ENCODE measurements around the gene GARNL3.

GARNL3 gene

DNA sequence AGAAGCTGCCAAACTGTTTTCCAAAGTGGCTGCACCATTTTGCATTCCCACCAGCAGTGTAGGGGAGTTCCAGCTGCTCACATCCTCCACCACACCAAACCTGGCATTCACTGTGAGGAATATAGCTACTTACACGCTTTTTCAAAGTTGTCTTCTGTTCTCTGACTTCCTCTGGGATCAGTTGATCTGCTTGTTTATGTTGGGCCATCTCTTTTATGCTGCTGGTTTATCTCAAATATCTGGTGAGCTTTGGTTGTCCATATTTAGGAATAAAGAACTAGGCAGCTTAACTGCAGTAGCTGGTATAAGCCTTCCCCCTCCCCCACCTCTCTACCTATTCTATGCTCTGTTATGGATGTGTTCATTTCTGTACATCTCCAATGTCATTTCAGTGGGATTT is 151.1 kb downstream of the GARNL3 start:
- no peak for DNase-seq

GRCh38 chr9:127417131-127418036 is 152.8 kb downstream of the GARNL3 start:
- DNase-seq: no peak

GRCh38 chr9:127418037-127418471 is 153.5 kb downstream of the GARNL3 start:
- DNase-seq: no peak

- DNase-seq: no peak
These were observed 154.8 kb downstream of the GARNL3 start for GRCh38 chr9:127419348-127419747.

DNA sequence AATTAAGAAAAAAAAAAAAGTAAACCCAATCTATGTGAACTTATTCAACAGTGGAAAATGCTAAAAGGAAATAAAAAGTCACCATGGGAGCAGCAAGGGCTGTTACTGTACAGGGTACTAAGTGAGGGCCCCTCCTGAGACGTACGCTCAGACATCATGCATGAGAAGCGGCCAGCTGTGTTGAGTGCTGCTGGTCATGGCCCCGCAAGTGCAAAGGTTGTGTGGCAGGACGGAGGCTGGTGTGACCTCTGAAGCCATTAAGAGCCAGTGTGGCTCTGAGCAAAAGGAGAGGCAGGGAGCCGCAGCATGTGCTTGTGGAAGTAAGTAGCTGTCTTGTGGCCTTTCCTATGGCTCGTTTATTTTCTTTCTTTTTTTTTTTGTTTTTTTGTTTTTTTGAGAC is 156.5 kb downstream of the GARNL3 start:
- no peak for DNase-seq

DNA sequence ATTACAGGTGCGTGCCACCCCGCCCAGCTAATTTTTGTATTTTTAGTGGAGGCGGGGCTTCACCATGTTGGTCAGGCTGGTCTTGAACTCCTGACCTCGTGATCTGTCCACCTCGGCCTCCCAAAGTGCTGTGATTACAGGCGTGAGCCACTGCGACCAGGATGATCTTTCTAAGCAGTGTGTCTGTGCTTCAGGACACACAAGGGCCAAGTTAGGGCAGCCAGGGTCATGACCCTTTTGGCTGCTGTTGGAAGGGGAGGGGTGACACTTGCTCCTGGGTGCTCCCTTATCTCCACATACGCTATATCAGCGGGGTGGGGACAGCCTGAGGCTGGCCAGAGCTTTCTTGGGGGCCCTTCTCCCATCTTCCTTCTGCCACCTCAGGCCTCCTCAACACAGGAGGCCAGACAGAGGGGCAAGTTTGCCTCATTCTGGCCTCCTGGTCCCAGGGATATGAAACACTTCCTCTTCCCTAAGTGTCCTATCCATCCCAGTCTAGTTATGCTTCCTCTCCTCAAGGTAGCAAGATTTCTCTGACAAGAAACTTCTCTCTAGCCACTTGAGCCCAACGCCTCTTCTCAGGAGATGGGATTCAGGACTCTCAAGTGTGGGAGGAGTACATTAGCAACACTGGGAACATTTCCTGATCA is 157.7 kb downstream of the GARNL3 start:
- no peak for DNase-seq

GRCh38 chr9:127422787-127423186 is 158.2 kb downstream of the GARNL3 start:
- DNase-seq: no peak

DNA sequence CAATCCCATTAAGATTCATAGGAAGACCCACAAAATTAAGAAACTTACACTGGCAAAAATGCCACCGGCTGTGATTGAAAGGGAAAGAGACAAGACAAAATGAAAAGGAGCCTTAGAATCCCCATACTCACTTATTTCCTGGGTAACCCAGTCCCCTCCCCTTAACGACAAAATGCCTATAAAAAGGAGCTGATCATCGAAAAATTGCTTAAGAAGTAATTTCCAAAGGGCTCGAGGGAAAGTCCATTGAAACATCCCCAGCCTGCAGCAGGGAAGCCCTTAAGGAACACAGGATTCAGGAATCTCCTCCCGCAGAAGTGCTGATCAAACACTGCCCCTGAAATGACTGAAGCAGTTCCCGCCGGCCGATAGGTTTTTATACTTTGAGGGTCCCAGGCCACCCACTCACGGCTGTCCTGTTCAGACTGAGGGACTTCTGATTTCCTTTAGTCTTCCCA is 158.9 kb downstream of the GARNL3 start:
- no peak for DNase-seq

DNA sequence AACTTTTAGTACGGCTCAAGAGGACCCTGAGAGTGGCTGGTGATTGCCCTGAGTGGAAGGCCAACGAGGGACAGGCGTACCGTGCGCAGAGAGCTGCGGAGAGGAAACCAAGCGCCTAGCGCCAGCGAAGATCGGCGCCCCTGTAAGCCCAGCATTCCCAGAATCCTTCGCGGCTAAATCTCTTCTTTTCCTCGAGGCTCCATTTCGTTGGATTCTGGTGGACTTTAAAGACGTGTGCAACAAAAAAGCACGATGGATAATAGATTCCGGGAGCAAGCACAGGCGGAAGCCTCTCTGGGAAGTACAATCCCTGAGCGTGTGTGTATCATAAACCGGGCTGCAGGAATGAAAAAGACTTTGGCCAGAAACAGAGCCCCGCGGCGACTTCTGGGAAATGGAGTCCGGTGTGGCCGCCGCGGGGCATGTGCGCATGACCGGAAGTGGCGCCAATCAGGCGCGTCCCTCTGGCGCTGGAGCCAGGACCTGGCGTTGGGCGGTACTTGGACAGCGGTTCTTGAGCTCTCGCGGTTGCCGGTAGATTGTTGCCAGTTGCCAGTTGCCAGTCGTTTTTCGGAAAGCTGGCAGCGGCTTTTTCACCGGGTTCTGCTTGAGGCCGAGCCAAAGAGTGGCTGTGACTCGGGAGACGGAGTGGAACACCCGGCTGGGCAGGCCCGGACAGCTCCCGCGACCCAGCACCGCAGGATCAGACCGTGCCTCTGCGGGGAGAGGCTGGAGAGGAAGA is 159.5 kb downstream of the GARNL3 start, which contains the start of gene ZNF79:
TSS of gene ZNF79 (plus strand) at position 449 of the 742 bp plus-strand sequence. CDS start 406 bp downstream, outside the sequence.
- DNase-seq: peak; percentile 70

- no peak for DNase-seq
These were observed 160.1 kb downstream of the GARNL3 start for GRCh38 chr9:127424676-127424999.

DNA sequence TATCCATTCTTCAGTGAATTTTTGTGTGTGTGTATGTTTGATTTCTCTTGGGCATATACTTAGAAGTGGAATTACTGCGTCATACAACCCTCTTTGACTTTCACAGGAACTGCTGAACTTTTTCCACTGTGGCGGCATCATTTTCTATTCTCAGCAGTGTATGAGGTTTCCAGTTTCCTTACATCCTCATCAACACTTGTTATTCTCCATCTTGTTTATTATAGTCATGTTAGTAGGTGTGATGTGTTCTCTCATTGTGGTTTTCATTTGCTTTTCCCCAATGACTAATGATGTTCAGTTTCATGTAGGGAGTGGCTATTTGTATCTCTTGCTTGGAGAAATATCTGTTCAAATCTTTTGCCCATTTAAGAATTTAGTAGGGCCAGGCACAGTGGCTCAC is 162.2 kb downstream of the GARNL3 start:
- no peak for DNase-seq

DNA sequence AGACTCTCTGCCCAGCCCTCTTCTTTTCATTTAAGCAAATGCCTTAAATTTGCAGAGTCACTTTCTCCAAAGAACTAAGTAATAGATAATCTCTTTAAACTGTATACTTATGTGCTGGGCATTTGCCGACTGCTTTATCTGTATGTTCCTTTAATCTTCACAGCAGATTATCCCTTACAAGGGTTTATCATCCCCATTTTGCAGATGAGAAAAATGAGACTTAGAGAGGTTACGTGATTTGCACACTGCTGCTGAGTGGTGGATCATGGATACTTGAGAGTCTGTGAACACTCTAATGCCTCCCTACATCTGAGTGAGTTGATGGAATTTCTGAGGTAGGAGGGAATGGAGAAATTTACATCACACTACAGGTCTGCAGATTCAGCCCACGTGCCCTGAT is 163.8 kb downstream of the GARNL3 start:
- no peak for DNase-seq

- no peak for DNase-seq
These were observed 165.8 kb downstream of the GARNL3 start for GRCh38 chr9:127430415-127430814.

DNA sequence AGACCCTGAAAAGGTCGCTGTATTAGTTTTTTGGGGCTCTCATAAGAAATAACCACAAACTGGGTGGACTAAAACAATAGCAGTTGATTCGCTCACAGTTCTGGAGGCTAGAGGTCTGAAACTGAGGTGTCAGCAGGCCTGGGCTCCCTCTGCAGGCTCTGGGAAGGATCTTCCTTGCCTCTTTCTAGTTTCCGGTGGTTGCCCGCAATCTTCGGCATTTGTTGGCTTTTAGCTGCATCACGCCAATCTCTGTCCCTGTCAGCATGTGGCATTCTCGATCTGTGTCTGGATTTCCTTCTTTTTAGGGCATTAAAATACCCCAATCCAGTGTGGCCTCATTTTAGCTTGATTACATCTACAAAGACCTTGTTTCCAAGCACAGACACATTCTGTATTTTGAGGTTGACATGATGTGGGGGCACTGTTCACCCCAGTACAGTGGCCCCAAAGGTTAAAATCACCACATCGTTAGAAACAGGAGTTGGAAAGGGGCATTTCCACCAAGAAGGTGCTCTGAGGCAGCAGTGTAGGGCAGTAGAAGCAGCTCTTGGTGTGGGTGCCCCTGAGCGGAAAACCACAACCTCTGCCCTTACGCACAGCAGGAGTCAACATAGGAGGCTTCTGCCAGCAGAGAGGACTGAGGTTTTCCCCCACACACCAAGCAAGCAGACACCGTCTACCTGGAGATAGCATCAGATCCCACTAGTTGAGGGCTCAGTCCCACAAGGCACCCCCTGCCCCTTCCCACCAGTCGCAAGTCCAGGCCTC is 173.1 kb downstream of the GARNL3 start:
- no peak for DNase-seq

GRCh38 chr9:127438394-127438793 is 173.8 kb downstream of the GARNL3 start:
- DNase-seq: no peak

Measured in NCI-H2107 (cell line).